Stimulated activated CD8-positive, alpha-beta memory T cell treated with anti-CD3 and anti-CD28 coated beads, Interleukin-15, amount 100 ng/mL, for 1 hour (primary cell): Measurements from ENCODE around the gene LRCH1.
A peak's percentile ranks its signal among the peaks of the same experiment; 100 is the strongest.

Source experiments
- DNase-seq: peaks from one replicate; pipeline ENCODE4 v3.0.0-alpha.2; 2020; ENCODE audit warnings: low read depth

The LRCH1 gene

DNA sequence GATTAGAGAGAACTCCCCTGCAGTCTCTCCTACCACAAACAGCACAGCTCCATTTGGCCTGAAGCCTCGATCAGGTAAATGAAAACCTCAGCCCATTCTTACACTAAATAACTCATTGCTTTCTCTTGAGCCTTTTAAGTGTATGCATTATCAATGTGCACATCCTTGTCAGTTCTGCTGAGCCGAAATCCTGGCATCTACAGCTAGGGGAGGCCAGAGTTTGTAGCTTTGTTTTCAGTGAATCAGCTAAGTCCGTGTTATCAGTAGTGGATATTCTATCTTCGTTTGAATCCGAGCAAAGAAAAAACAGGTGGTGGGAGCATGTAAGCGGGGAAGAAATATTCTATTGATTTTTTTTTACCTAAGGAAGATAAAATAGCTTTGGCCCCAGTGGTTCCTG lies 159.6 kb downstream of the LRCH1 start:
- DNase-seq: no peak

DNA sequence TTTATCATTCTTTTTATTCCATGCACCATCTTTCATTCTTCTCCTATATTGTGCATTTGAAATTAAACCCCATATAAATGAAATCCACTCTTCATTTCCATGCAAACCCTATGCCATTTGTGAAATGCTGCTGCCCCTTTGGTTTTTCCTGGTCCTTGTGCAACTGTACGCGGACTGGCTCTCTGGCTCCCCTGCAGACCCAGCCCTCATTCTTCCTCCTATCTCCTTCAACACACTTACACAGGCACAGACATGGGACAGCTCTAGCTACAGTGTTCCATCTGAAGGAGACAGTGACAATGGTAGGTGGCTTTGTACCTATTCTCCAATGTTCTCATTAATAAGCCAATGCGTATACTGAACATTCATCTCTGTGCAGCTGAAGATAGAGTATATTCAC lies 162.4 kb downstream of the LRCH1 start:
- DNase-seq: no peak

- DNase-seq: no peak
Observed at GRCh38 chr13:46716821-46717220, 163.9 kb downstream of the LRCH1 start.

DNA sequence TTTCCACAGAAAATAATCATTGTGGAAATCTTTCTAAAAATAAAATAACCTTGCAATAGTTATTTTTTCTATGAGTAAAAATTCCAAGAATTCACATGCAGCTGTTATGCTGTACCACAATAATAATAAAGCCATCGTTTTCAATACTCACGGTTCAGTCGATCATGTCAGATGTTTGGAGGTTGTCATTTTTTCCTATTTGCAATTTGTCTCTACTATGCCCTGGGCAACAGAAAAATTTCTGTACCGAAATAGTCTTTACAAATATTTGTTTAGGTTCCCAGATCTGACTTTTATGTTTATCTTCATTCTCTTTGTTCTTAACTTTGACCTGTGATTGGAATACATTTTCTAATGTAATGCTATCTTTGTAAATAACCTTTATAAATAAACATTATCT lies 164.3 kb downstream of the LRCH1 start:
- DNase-seq: no peak

DNA sequence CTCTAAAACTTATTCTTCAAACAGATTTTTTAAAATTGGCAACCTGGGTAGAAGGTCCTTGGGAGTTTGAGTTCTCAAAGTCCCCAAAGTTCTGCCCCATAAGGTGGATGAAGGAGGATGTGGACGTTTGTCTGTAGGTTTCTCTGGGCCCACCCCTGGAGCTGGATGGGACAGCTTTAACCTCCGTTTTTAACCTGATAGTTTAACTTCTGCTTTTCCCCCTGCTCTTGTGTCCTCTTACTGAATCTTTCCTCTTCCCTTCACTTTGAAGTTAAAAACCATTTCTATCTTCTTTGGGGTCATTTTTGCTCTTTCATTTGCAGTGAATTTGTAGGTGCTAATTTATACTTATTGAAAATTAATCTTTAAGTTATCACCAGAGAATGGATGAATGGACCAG lies 164.9 kb downstream of the LRCH1 start:
- DNase-seq: no peak

GRCh38 chr13:46720189-46720588 lies 167.2 kb downstream of the LRCH1 start:
- DNase-seq: no peak

DNA sequence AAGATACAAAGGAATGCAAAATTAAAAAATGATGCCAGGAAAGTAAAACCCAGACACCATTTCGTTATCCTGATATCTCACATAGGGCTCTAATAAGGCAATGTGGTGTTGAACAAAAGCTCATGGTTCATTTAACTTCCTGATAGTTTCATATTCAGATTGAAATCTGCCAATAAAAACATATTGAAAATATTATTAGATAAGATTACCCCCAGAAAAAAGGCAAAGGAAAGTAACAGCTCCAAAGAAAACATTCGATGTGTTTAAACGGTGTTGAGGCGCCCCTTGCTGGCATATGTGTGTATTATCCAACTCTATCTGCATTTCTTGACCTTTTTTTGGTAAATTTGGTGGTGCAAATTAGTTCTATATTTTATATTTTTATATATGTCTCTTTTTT lies 168.1 kb downstream of the LRCH1 start:
- DNase-seq: peak; percentile 10

DNA sequence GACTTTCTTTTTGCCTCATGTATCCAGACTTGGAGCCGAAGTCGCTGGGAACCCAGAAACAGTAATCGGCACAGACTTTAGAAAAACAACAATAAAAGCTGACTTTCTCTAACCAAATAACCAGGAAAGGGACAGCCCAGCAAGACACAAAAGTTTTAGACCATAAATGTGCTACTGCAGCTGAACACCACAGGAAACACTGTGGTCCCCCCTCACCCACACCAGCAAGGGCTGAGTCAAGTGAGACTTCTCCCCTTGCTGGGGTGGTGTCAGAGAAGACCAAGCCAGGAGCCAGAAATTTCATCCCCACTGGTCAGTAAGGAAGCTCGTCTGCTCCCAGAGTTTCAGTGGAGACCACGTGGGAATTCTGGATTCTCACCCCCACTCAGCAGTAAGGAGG lies 173.4 kb downstream of the LRCH1 start:
- DNase-seq: no peak

GRCh38 chr13:46728777-46729176 lies 175.8 kb downstream of the LRCH1 start:
- no peak for DNase-seq

DNA sequence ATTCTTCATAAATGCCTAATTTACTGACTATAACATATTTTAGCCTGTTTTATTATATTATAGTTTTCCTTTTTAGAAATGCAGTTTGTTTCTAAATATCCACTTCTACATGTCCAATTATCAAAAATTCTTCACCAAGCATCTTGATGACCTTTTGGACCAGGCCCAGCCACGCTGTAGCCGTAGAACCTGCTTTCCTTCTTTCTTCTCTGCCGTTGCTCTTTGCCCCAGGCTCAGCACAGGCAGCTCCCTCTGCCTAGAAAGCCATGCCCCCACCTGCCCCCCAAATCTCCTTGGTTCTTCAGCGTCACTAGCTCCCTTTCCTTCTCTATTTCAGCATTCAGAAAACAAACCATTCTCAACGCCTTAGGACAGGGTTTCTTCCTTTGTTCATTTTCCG lies 178.6 kb downstream of the LRCH1 start:
- DNase-seq: no peak

- no peak for DNase-seq
Observed at GRCh38 chr13:46735425-46735824, 182.5 kb downstream of the LRCH1 start.

- DNase-seq: no peak
Observed at GRCh38 chr13:46736541-46737310, 183.8 kb downstream of the LRCH1 start.

GRCh38 chr13:46738055-46738454 lies 185.1 kb downstream of the LRCH1 start:
- DNase-seq: no peak

DNA sequence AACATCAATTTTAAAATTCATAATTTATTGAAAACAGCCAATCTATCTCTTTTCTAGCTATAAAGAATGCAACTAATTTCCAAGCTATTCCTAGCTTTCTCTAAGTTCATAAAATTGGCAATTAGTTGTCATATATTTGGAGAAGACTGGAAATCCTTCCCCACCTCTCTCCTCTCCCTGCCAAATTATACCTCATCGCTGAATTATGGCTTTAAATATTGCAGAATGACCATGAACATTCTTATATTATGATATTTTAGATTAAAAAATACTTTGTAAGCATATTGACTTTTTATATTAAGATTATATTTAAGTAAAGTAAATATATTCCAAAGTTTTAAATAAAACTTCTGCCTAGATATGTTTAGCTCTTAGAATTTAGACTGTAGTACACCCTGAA lies 185.8 kb downstream of the LRCH1 start:
- no peak for DNase-seq

GRCh38 chr13:46739447-46740098 lies 186.6 kb downstream of the LRCH1 start:
- DNase-seq: no peak

- no peak for DNase-seq
Observed at GRCh38 chr13:46743191-46743590, 190.2 kb downstream of the LRCH1 start.

GRCh38 chr13:46745062-46745461 lies 192.1 kb downstream of the LRCH1 start:
- no peak for DNase-seq

GRCh38 chr13:46745706-46746105 lies 192.7 kb downstream of the LRCH1 start:
- no peak for DNase-seq

DNA sequence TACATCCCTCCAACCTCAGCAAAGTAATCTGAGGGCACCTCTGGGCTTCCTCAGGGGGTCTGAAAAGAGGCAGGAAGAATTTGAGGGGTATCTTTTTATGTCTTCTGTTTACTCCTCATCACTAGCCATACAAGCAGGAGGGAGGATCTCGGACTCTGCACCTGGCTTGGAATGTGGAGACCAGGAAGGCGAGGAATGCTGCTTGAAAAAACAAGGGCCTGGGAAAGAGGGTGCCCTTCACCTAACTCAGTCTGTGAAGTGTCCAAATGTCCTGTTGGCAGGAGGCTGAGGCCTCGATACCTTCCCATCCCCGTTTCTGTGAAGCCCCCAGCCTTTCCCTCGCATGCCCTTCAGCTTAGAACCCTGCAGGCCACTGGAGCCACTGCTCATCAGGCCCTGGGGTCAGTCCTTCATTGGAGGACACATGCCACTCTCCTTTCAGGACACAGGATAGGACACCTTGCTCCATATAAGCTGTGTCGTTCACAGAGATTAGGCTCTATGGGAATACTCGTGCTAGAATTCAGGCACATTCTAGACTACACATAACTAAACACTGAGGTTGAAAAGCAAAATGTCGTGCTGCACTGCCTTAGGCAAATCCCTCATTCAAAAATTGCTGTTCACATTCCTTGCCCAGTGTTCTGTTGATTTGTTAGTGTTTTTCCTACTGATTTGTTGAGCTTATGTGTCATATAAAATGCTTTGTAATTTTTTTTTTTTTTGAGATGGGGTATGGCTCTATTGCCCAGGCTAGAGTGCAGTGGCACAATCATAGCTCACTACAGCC lies 194.3 kb downstream of the LRCH1 start:
- DNase-seq: no peak

- DNase-seq: no peak
Observed at GRCh38 chr13:46748300-46748699, 195.3 kb downstream of the LRCH1 start.

GRCh38 chr13:46749951-46750350 lies 197.0 kb downstream of the LRCH1 start:
- no peak for DNase-seq

GRCh38 chr13:46751811-46752635 lies 199.1 kb downstream of the LRCH1 start:
- DNase-seq: peak; percentile 21
